Stimulated activated CD4-positive, alpha-beta T cell treated with anti-CD3 and anti-CD28 coated beads, Interleukin-12 subunit alpha, Interleukin-12 subunit beta, amount 100 ng/mL, for 24 hours (primary cell): ENCODE results near the gene ASCL2.

ENCODE experiments used
- DNase-seq, 2 experiments: peaks; one replicate each; pipeline ENCODE4 v3.0.0-alpha.2; 2020; ENCODE audit warnings: low read depth in 2 of 2

Gene ASCL2

GRCh38 chr11:2272228-2272945 lies 2.0 kb upstream of the ASCL2 start:
- no peak for DNase-seq

GRCh38 chr11:2271327-2272227 lies 1.2 kb upstream of the ASCL2 start:
- DNase-seq, result no peak

- peak in 1 of 2 experiments; percentile 32 for DNase-seq
These were observed 614 bp upstream of the ASCL2 start for GRCh38 chr11:2271077-2271326.

GRCh38 chr11:2269601-2270321 lies 627 bp downstream of the ASCL2 start:
- DNase-seq, result no peak

GRCh38 chr11:2268729-2269600 lies 1.4 kb downstream of the ASCL2 start:
- DNase-seq, result peak; percentile 62 to 79

- DNase-seq, result no peak
These were observed 2.3 kb downstream of the ASCL2 start for GRCh38 chr11:2267851-2268728.

- DNase-seq, result no peak
These were observed 3.0 kb downstream of the ASCL2 start for GRCh38 chr11:2267306-2267850.

- DNase-seq, result no peak
These were observed 3.6 kb downstream of the ASCL2 start for GRCh38 chr11:2266586-2267305.

- no peak for DNase-seq
These were observed 4.4 kb downstream of the ASCL2 start for GRCh38 chr11:2265854-2266585.

- no peak for DNase-seq
These were observed 5.0 kb downstream of the ASCL2 start for GRCh38 chr11:2265396-2265795.

GRCh38 chr11:2264366-2265053 lies 5.9 kb downstream of the ASCL2 start:
- no peak for DNase-seq

GRCh38 chr11:2263724-2264360 lies 6.5 kb downstream of the ASCL2 start:
- no peak for DNase-seq

GRCh38 chr11:2263071-2263565 lies 7.3 kb downstream of the ASCL2 start:
- DNase-seq, result no peak

- DNase-seq, result no peak
These were observed 7.9 kb downstream of the ASCL2 start for GRCh38 chr11:2262301-2263070.

- no peak for DNase-seq
These were observed 8.8 kb downstream of the ASCL2 start for GRCh38 chr11:2261436-2262230.
